CD4-positive, alpha-beta T cell treated with Interleukin-4 for 1 hour (primary cell): ENCODE results near the gene RAD51D.
"Not testable (repeated sequence)": the region's sequence is repeated elsewhere in the genome, so short reads cannot be mapped to it uniquely, and the experiment has no call there.

Source experiments
- DNase-seq, 2 donors: peaks; one replicate each; pipeline ENCODE4 v3.0.0-alpha.2; 2020 to 2022

The RAD51D gene

GRCh38 chr17:35119370-35120165 is at the start of gene RAD51D:
RAD51D (minus strand) TSS chr17:35119860; CDS start chr17:35119613, 247 bp downstream.
- peak; percentile 80 to 82 for DNase-seq

- no peak for DNase-seq
These were observed 48.0 kb upstream of the RAD51D start for GRCh38 chr17:35167666-35168065.

GRCh38 chr17:35167046-35167445 is 47.4 kb upstream of the RAD51D start:
- DNase-seq: no peak

- DNase-seq: no peak
These were observed 46.9 kb upstream of the RAD51D start for GRCh38 chr17:35166526-35166925.

- DNase-seq: no peak
These were observed 45.1 kb upstream of the RAD51D start for GRCh38 chr17:35164716-35165115.

- DNase-seq: no peak
These were observed 44.2 kb upstream of the RAD51D start for GRCh38 chr17:35163886-35164285.

GRCh38 chr17:35162755-35163154 is 43.1 kb upstream of the RAD51D start:
- no peak for DNase-seq

- DNase-seq: peak; percentile 19 to 62
These were observed 41.7 kb upstream of the RAD51D start for GRCh38 chr17:35161281-35161761.

- DNase-seq: peak in 1 of 2 donors; percentile 49
These were observed 40.9 kb upstream of the RAD51D start for GRCh38 chr17:35160354-35161201.

GRCh38 chr17:35159940-35160339 is 40.3 kb upstream of the RAD51D start:
- no peak for DNase-seq

GRCh38 chr17:35155246-35155645 is 35.6 kb upstream of the RAD51D start:
- no peak for DNase-seq

GRCh38 chr17:35154196-35155165 is 34.8 kb upstream of the RAD51D start:
- no peak for DNase-seq

- no peak for DNase-seq
These were observed 32.9 kb upstream of the RAD51D start for GRCh38 chr17:35152421-35153140.

GRCh38 chr17:35151080-35151479 is 31.4 kb upstream of the RAD51D start:
- DNase-seq: not testable (repeated sequence)

GRCh38 chr17:35149941-35150340 is 30.3 kb upstream of the RAD51D start:
- DNase-seq: no peak

- DNase-seq: no peak
These were observed 28.5 kb upstream of the RAD51D start for GRCh38 chr17:35148144-35148543.

- DNase-seq: no peak
These were observed 27.8 kb upstream of the RAD51D start, which contains the start of gene UNC45B for GRCh38 chr17:35147375-35147905. UNC45B (plus strand) TSS chr17:35147817; CDS start chr17:35148264, 447 bp downstream.

- DNase-seq: no peak
These were observed 26.7 kb upstream of the RAD51D start for GRCh38 chr17:35146214-35146833.

GRCh38 chr17:35144840-35145239 is 25.2 kb upstream of the RAD51D start:
- no peak for DNase-seq

- DNase-seq: no peak
These were observed 22.8 kb upstream of the RAD51D start for GRCh38 chr17:35142467-35142796.
